ENCODE measurements around the gene ABHD6.
"Not testable (repeated sequence)": the region's sequence is repeated elsewhere in the genome, so short reads cannot be mapped to it uniquely, and the experiment has no call there.

The ABHD6 gene

GRCh38 chr3:58210761-58211460 is 26.7 kb upstream of the ABHD6 start, which contains the start of gene DNASE1L3:
Gene DNASE1L3 (minus strand): TSS chr3:58210972. CDS start chr3:58210906, 66 bp downstream.
- DNase-seq = no peak

- peak; percentile 45 for DNase-seq
These were observed 22.9 kb upstream of the ABHD6 start for GRCh38 chr3:58214484-58215316.

GRCh38 chr3:58215317-58216025 is 22.1 kb upstream of the ABHD6 start:
- DNase-seq = no peak

GRCh38 chr3:58216496-58217195 is 20.9 kb upstream of the ABHD6 start:
- DNase-seq = no peak

GRCh38 chr3:58217209-58217811 is 20.3 kb upstream of the ABHD6 start:
- peak; percentile 59 for DNase-seq

- no peak for DNase-seq
These were observed 18.7 kb upstream of the ABHD6 start for GRCh38 chr3:58218904-58219303.

- DNase-seq = no peak
These were observed 15.3 kb upstream of the ABHD6 start for GRCh38 chr3:58222161-58222724.

GRCh38 chr3:58223855-58224254 is 13.7 kb upstream of the ABHD6 start:
- no peak for DNase-seq

GRCh38 chr3:58227933-58228332 is 9.7 kb upstream of the ABHD6 start:
- not testable (repeated sequence) for DNase-seq

- DNase-seq = no peak
These were observed 6.6 kb upstream of the ABHD6 start for GRCh38 chr3:58230876-58231552.

GRCh38 chr3:58231666-58232065 is 5.9 kb upstream of the ABHD6 start:
- no peak for DNase-seq

GRCh38 chr3:58234516-58234931 is 3.1 kb upstream of the ABHD6 start:
- DNase-seq = no peak

- DNase-seq = no peak
These were observed 1.6 kb upstream of the ABHD6 start for GRCh38 chr3:58235970-58236369.

- DNase-seq = no peak
These were observed 910 bp upstream of the ABHD6 start for GRCh38 chr3:58236527-58237237.

GRCh38 chr3:58237941-58238681 is 519 bp downstream of the ABHD6 start:
- DNase-seq = peak; percentile 57

- DNase-seq = no peak
These were observed 1.2 kb downstream of the ABHD6 start for GRCh38 chr3:58238830-58239229.

GRCh38 chr3:58241306-58242044 is 3.9 kb downstream of the ABHD6 start:
- DNase-seq = no peak

GRCh38 chr3:58242340-58242739 is 4.7 kb downstream of the ABHD6 start:
- DNase-seq = no peak

- DNase-seq = not testable (repeated sequence)
These were observed 5.3 kb downstream of the ABHD6 start for GRCh38 chr3:58242860-58243259.

Measured in stimulated activated CD4-positive, alpha-beta T cell treated with anti-CD3 and anti-CD28 coated beads, Interleukin-4, amount 100 ng/mL, for 24 hours (primary cell).